Keratinocyte (primary cell): ENCODE results near the gene GLIPR1. TPM values are rescaled to one million over a fixed set of nuclear protein-coding genes. Genes with fewer than 3 reads are reported as not detected.

Experiments used
- DNase-seq: peaks from one replicate; pipeline ENCODE4 v3.0.0-alpha.2; 2011; ENCODE audit warnings: low read depth, missing footprints, low spot score
- FAIRE-seq: peaks from 2 replicates; lab custom pipeline; 2011; peaks lifted over from hg19 to GRCh38; lab: Jason Lieb, UNC
- H2AFZ ChIP-seq: 2 replicates; pipeline ENCODE4 v1.6.0; 2012; ENCODE audit warnings: low read length, control low read depth, inconsistent platforms; ENCODE audit not compliant: control insufficient read depth
- H3K27ac ChIP-seq: 2 replicates; pipeline ENCODE4 v1.5.1; 2011; ENCODE audit warnings: low read length; ENCODE audit not compliant: control insufficient read depth, insufficient read depth
- H3K27me3 ChIP-seq: 3 replicates; pipeline ENCODE4 v1.6.0; 2011; ENCODE audit warnings: low read length; ENCODE audit not compliant: control insufficient read depth, insufficient read depth; ENCODE audit errors: extremely low read depth
- H3K36me3 ChIP-seq, 2 experiments: 2 replicates in 1 of 2; 3 replicates in 1 of 2; pipeline ENCODE4 v1.5.1; 2011; ENCODE audit warnings: low read length in 2 of 2, mild to moderate bottlenecking in 1 of 2; ENCODE audit not compliant: control insufficient read depth in 2 of 2, insufficient read depth in 2 of 2; ENCODE audit errors: extremely low read depth in 1 of 2
- H3K4me1 ChIP-seq: 3 replicates; pipeline ENCODE4 v1.5.1; 2011; ENCODE audit warnings: low read length; ENCODE audit not compliant: control insufficient read depth, insufficient read depth; ENCODE audit errors: extremely low read depth
- H3K4me2 ChIP-seq: 3 replicates; pipeline ENCODE4 v1.6.0; 2011; ENCODE audit warnings: low read depth, low read length; ENCODE audit not compliant: control insufficient read depth, insufficient read depth; ENCODE audit errors: extremely low read depth
- H3K4me3 ChIP-seq, 3 experiments: fragments of 200-600 bp in 1 of 3; sonication (generic) in 1 of 3; 2 replicates in 2 of 3; 3 replicates in 1 of 3; pipeline ENCODE4 v1.5.1; 2011 to 2016; ENCODE audit warnings: low read length in 3 of 3, mild to moderate bottlenecking in 3 of 3, control low read depth in 2 of 3, inconsistent platforms in 1 of 3, low read depth in 1 of 3, mixed read lengths in 1 of 3, mixed run types in 1 of 3, moderate library complexity in 1 of 3; ENCODE audit not compliant: control insufficient read depth in 2 of 3, insufficient read depth in 2 of 3; ENCODE audit errors: extremely low read depth in 1 of 3
- H3K79me2 ChIP-seq: 2 replicates; pipeline ENCODE4 v1.6.0; 2012; ENCODE audit warnings: low read length; ENCODE audit not compliant: control insufficient read depth, insufficient read depth
- H3K9ac ChIP-seq: 3 replicates; pipeline ENCODE4 v1.6.0; 2011; ENCODE audit warnings: low read length; ENCODE audit not compliant: control insufficient read depth, insufficient read depth; ENCODE audit errors: extremely low read depth
- H3K9me1 ChIP-seq: 3 replicates; pipeline ENCODE4 v1.6.0; 2011; ENCODE audit warnings: low read length; ENCODE audit not compliant: control insufficient read depth, insufficient read depth; ENCODE audit errors: extremely low read depth
- H3K9me3 ChIP-seq: 2 replicates; pipeline ENCODE4 v1.5.1; 2012; ENCODE audit warnings: low read depth, low read length; ENCODE audit not compliant: control insufficient read depth
- H4K20me1 ChIP-seq: 3 replicates; pipeline ENCODE4 v1.6.0; 2011; ENCODE audit warnings: low read length; ENCODE audit not compliant: control insufficient read depth, insufficient read depth; ENCODE audit errors: extremely low read depth
- EZH2 ChIP-seq: IDR thresholded peaks from one replicate; pipeline ENCODE4 v1.6.1; 2012; ENCODE audit warnings: inconsistent platforms, mild to moderate bottlenecking, low read length, moderate library complexity
- dilution Hi-C: fragments of 300-500 bp; cut with MboI; formaldehyde crosslinking; loops from one replicate; pipeline ENCODE4 v1.7.0; 2020; ENCODE audit warnings: low sequenced_read_pairs; ENCODE audit not compliant: extremely low pct_ligation_motif_present
- polyA plus RNA-seq, 5 experiments: library from polyadenylated mRNA; depleted of rRNA in 3 of 5; stranded (reverse) in 3 of 5; stranded (forward) in 1 of 5; unstranded in 1 of 5; fragments of >200 nt; gene quantifications; 1 replicate in 1 of 5; 2 replicates in 3 of 5; 3 replicates in 1 of 5; pipeline versions ENCODE4 v1.2.1 to v1.2.3, GENCODE V29; 2011 to 2012; ENCODE audit warnings: missing spikeins in 2 of 5, low read depth in 1 of 5, low replicate concordance in 1 of 5
- TF ChIP-seq, protein P1 (sequence below), 3 experiments: IDR thresholded peaks in 1 of 3; conservative IDR thresholded peaks in 1 of 3; optimal IDR thresholded peaks in 1 of 3; 2 replicates in 2 of 3; 3 replicates in 1 of 3; pipeline versions ENCODE3 to v1.5.1; 2011; ENCODE audit warnings: low read length in 3 of 3, mild to moderate bottlenecking in 3 of 3, moderate library complexity in 2 of 3, control low read depth in 1 of 3, inconsistent platforms in 1 of 3; ENCODE audit not compliant: insufficient read depth in 2 of 3; ENCODE audit errors: extremely low read depth in 1 of 3

GLIPR1 gene
- polyA plus RNA-seq, 1 donor (not counting 4 experiments of a cell fraction or from before 2014, with no cell fraction given), result 10.2 TPM

DNA sequence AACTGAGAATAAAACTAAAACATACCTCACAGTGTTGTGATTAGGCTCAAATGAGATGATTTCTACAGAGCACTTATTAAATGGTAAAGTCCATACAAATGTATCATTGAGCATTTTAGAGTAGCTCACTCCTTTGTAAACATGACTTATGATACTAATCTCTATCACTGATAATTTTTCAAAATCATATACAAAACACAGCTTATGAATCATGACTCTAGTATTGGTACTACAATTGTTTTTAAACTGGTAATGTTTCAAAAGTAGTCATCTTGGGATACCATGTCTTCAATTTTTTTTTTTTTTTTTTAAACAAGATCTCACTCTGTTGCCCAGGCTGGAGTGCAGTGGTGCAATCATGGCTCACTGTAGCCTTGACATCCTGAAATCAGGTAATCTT lies 70.9 kb downstream of the GLIPR1 start:
- Histone ChIP-seq H2AFZ (no peak overlapping the region), H3K36me3 (no peaks in the 10 kb centered on the region), H3K9ac (no peak overlapping the region), H3K27ac (no peak overlapping the region), H3K4me2 (no peak overlapping the region), H3K9me3 (no peaks in the 10 kb centered on the region), H3K27me3 (no peaks in the 10 kb centered on the region), H3K4me3 (no peak overlapping the region), H3K4me1 (no peaks in the 10 kb centered on the region), H3K79me2 (no peaks in the 10 kb centered on the region), H3K9me1 (no peaks in the 10 kb centered on the region), H4K20me1 (no peaks in the 10 kb centered on the region)
- TF ChIP-seq EZH2, result no peak
- TF ChIP-seq, protein P1, sequence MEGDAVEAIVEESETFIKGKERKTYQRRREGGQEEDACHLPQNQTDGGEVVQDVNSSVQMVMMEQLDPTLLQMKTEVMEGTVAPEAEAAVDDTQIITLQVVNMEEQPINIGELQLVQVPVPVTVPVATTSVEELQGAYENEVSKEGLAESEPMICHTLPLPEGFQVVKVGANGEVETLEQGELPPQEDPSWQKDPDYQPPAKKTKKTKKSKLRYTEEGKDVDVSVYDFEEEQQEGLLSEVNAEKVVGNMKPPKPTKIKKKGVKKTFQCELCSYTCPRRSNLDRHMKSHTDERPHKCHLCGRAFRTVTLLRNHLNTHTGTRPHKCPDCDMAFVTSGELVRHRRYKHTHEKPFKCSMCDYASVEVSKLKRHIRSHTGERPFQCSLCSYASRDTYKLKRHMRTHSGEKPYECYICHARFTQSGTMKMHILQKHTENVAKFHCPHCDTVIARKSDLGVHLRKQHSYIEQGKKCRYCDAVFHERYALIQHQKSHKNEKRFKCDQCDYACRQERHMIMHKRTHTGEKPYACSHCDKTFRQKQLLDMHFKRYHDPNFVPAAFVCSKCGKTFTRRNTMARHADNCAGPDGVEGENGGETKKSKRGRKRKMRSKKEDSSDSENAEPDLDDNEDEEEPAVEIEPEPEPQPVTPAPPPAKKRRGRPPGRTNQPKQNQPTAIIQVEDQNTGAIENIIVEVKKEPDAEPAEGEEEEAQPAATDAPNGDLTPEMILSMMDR (optimal IDR thresholded peaks at IDR 0.05 in 1 of 3, IDR thresholded peaks at IDR 0.05 in 1 of 3, conservative IDR thresholded peaks at IDR 0.05 in 1 of 3; ENCODE audit: extremely low read depth in 1 of 3, insufficient read depth in 2 of 3, low read length in 3 of 3), result no peak
- dilution Hi-C loops, result no loop called here
- no peak for FAIRE-seq
- DNase-seq, result no peak

DNA sequence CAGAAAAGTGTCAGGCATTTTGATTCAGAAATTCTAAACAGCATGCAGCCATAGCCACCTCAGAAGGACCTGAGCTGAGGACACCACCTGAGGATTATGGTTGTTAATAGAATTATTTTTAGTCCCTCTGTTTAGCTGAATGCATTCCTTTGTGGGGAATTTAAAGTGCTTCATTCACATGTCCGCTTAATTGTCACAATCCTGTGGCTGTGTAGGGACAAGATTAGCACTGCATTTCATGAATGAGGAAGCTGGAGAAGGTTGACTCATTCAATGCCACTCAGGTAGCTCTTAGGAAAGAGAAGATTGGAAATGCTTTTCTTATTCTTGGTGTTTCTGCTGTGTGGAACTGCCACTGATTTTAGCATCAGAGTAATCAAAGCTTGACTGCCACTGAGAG lies 72.8 kb downstream of the GLIPR1 start:
- Histone ChIP-seq H3K9ac (no peak overlapping the region), H3K9me1 (no peaks in the 10 kb centered on the region), H3K4me3 (no peak overlapping the region), H3K79me2 (no peaks in the 10 kb centered on the region), H3K27ac (no peak overlapping the region), H3K9me3 (no peaks in the 10 kb centered on the region), H3K4me2 (no peak overlapping the region), H3K36me3 (no peaks in the 10 kb centered on the region), H3K4me1 (no peaks in the 10 kb centered on the region), H2AFZ (no peak overlapping the region), H4K20me1 (no peaks in the 10 kb centered on the region), H3K27me3 (no peaks in the 10 kb centered on the region)
- TF ChIP-seq EZH2, result no peak
- TF ChIP-seq, protein P1 (optimal IDR thresholded peaks at IDR 0.05 in 1 of 3, IDR thresholded peaks at IDR 0.05 in 1 of 3, conservative IDR thresholded peaks at IDR 0.05 in 1 of 3; ENCODE audit: extremely low read depth in 1 of 3, insufficient read depth in 2 of 3, low read length in 3 of 3), result no peak
- FAIRE-seq, result no peak
- DNase-seq, result no peak
- dilution Hi-C loops, result no loop called here

Other genes starting within 250 kb of the GLIPR1 start
- 1.5 to 2.2 TPM (median 2.0 TPM) in 3 replicates for gene CAPS2, start 150.4 kb upstream of the GLIPR1 start, polyA plus RNA-seq
- not detected in 3 replicates for gene GLIPR1L1, start 146.1 kb upstream of the GLIPR1 start, polyA plus RNA-seq
- gene GLIPR1L2, start 89.7 kb upstream of the GLIPR1 start, polyA plus RNA-seq, result 0.29 to 0.66 TPM (median 0.41 TPM) in 3 replicates
- gene KRR1, start 30.9 kb downstream of the GLIPR1 start, polyA plus RNA-seq, result 32.7 to 74.7 TPM (median 58.3 TPM) in 3 replicates